ENCODE results near the gene LRRC8B. TPM values are rescaled to one million over a fixed set of nuclear protein-coding genes. Genes with fewer than 3 reads are reported as not detected.
A peak's percentile ranks its signal among the peaks of the same experiment; 100 is the strongest.

Gene LRRC8B
- total RNA-seq, 1 donor = 1.4 TPM

DNA sequence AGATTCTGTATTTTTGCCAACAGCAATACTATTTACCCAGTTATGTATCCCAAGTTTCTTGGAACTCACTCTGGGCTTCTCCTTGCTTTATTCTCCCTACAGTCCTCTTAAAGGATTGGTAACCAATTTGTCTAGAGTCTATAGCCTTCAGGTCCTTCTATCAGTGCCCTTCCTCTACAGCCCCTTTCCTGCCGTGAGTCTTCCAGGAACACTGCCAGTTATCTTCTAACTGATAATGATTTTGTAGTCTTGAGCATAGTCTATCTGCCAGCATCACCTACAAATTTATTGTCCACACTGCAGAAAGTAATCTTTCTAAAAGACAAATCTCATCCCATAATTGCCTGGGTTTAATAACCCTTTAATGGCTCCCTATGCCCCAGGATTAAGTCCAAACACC, 8.2 kb downstream of the LRRC8B start:
- H3K79me2 ChIP-seq (ENCODE audit: insufficient read depth, low read length) = no peaks in the 10 kb centered on the region
- H3K9me3 ChIP-seq (ENCODE audit: low read depth, low read length) = no peaks in the 10 kb centered on the region
- no peak overlapping the region for H3K4me2 ChIP-seq (ENCODE audit: insufficient read depth, low read length)
- no peaks in the 10 kb centered on the region for H3K27me3 ChIP-seq (ENCODE audit: insufficient read depth, low read length)
- H4K20me1 ChIP-seq (ENCODE audit: insufficient read depth, low read length) = peaks cover 2% of the 10 kb centered on the region
- no peak overlapping the region for H3K4me3 ChIP-seq (ENCODE audit: insufficient read depth, low read length)
- no peaks in the 10 kb centered on the region for H3K36me3 ChIP-seq (ENCODE audit: insufficient read depth, low read length)
- TF ChIP-seq, protein P1, sequence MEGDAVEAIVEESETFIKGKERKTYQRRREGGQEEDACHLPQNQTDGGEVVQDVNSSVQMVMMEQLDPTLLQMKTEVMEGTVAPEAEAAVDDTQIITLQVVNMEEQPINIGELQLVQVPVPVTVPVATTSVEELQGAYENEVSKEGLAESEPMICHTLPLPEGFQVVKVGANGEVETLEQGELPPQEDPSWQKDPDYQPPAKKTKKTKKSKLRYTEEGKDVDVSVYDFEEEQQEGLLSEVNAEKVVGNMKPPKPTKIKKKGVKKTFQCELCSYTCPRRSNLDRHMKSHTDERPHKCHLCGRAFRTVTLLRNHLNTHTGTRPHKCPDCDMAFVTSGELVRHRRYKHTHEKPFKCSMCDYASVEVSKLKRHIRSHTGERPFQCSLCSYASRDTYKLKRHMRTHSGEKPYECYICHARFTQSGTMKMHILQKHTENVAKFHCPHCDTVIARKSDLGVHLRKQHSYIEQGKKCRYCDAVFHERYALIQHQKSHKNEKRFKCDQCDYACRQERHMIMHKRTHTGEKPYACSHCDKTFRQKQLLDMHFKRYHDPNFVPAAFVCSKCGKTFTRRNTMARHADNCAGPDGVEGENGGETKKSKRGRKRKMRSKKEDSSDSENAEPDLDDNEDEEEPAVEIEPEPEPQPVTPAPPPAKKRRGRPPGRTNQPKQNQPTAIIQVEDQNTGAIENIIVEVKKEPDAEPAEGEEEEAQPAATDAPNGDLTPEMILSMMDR (IDR thresholded peaks at IDR 0.05; ENCODE audit: extremely low read depth, low read depth, low read length) = no peak
- no peak overlapping the region for H2AFZ ChIP-seq (ENCODE audit: low read length)
- no peak overlapping the region for H3K27ac ChIP-seq (ENCODE audit: low read depth, low read length)
- H3K4me1 ChIP-seq (ENCODE audit: insufficient read depth, low read length) = no peaks in the 10 kb centered on the region
- DNase-seq (ENCODE audit: insufficient read length, low spot score, missing footprints) = no peak

DNA sequence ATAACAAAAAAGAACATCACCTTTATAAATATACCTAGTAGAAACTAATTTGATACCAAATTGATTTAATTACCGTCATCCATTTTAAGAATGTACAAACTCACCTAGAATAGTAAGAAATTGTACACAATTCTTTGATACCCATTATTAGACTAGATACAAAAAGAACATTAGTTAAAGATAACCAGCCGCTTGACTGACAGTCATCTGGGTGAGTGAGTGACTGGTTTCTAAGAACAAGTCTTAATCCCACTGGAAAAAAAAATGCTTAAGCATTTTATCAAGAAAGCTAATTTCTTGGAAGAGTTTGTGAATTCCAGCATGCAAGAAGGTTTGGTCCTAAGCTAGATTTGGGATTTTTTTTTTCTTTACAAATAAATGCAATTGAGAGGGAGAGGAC, 10.9 kb downstream of the LRRC8B start:
- TF ChIP-seq, protein P1 (IDR thresholded peaks at IDR 0.05; ENCODE audit: extremely low read depth, low read depth, low read length) = no peak

DNA sequence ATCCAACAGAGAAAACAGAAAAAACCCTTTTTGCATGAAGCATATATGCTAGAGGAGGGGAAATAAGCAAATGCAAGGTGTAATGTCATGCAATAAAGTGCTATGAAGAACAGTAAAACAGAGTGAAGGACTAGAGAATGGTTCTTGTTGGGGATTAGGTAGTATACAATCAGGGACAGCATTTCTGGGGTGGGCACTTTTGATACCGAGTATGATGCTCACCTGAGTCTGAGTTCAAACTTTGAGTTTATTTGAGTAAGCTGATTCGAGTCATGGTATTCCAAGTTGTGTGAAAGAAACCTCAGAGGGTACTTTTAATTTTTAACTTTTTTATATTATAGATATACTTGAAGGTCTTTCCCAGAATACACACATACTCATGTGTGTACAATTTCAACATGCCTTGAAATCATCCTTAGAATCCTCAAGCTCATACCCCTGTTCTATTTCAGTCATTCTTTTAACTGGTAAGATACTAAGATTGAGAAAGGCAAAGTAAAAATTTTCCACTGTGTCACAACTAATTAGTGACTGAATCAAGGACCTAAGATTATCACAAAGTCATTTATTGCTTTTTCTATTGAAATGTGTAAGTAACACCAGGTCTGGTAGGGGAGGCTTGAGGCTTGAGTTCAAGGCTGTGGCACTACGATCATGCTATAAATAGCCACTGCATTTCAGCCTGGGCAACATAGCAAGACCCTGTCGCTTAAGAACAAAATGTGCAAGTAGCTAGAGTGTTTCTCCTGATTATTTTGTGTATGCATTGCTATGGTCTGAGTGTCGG, 12.1 kb downstream of the LRRC8B start:
- H3K36me3 ChIP-seq (ENCODE audit: insufficient read depth, low read length) = no peaks in the 10 kb centered on the region
- DNase-seq (ENCODE audit: insufficient read length, low spot score, missing footprints) = no peak
- no peak overlapping the region for H3K4me3 ChIP-seq (ENCODE audit: insufficient read depth, low read length)
- H3K27me3 ChIP-seq (ENCODE audit: insufficient read depth, low read length) = no peaks in the 10 kb centered on the region
- peaks cover 2% of the 10 kb centered on the region for H4K20me1 ChIP-seq (ENCODE audit: insufficient read depth, low read length)
- no peaks in the 10 kb centered on the region for H3K9me3 ChIP-seq (ENCODE audit: low read depth, low read length)
- H2AFZ ChIP-seq (ENCODE audit: low read length) = no peak overlapping the region
- TF ChIP-seq, protein P1 (IDR thresholded peaks at IDR 0.05; ENCODE audit: extremely low read depth, low read depth, low read length) = no peak
- no peaks in the 10 kb centered on the region for H3K4me1 ChIP-seq (ENCODE audit: insufficient read depth, low read length)
- H3K79me2 ChIP-seq (ENCODE audit: insufficient read depth, low read length) = no peaks in the 10 kb centered on the region
- H3K27ac ChIP-seq (ENCODE audit: low read depth, low read length) = no peak overlapping the region
- H3K4me2 ChIP-seq (ENCODE audit: insufficient read depth, low read length) = no peak overlapping the region

More for the DNA sequence above, 10.9 kb downstream of the LRRC8B start:
- no peak overlapping the region for H3K4me2 ChIP-seq (ENCODE audit: insufficient read depth, low read length)
- no peaks in the 10 kb centered on the region for H3K27me3 ChIP-seq (ENCODE audit: insufficient read depth, low read length)
- no peak for DNase-seq (ENCODE audit: insufficient read length, low spot score, missing footprints)
- no peaks in the 10 kb centered on the region for H3K36me3 ChIP-seq (ENCODE audit: insufficient read depth, low read length)
- H2AFZ ChIP-seq (ENCODE audit: low read length) = no peak overlapping the region
- H3K27ac ChIP-seq (ENCODE audit: low read depth, low read length) = no peak overlapping the region
- H3K4me3 ChIP-seq (ENCODE audit: insufficient read depth, low read length) = no peak overlapping the region
- peaks cover 2% of the 10 kb centered on the region for H4K20me1 ChIP-seq (ENCODE audit: insufficient read depth, low read length)
- no peaks in the 10 kb centered on the region for H3K4me1 ChIP-seq (ENCODE audit: insufficient read depth, low read length)
- no peaks in the 10 kb centered on the region for H3K79me2 ChIP-seq (ENCODE audit: insufficient read depth, low read length)
- H3K9me3 ChIP-seq (ENCODE audit: low read depth, low read length) = no peaks in the 10 kb centered on the region

DNA sequence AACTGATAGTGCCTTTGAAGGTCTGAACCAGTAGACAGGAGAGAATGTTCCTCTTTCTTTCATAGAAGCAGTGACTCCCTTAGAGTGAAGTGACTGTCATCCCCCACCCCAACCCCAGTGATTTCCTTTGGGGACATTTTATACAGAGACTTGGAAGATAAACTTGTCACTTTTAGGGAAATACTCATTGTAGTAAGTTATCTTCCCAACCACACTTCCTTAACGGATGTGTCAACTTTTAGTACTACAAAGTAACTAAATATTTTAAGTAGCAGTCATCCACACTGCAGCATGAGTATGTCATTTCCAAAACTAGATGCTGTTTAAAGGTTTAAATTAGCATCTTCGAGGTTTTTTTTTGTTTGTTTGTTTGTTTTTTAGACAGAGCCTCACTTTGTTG, 13.7 kb downstream of the LRRC8B start:
- no peaks in the 10 kb centered on the region for H3K27me3 ChIP-seq (ENCODE audit: insufficient read depth, low read length)
- peaks cover 2% of the 10 kb centered on the region for H4K20me1 ChIP-seq (ENCODE audit: insufficient read depth, low read length)
- no peak overlapping the region for H3K4me3 ChIP-seq (ENCODE audit: insufficient read depth, low read length)
- H3K4me1 ChIP-seq (ENCODE audit: insufficient read depth, low read length) = no peaks in the 10 kb centered on the region
- H3K27ac ChIP-seq (ENCODE audit: low read depth, low read length) = no peak overlapping the region
- TF ChIP-seq, protein P1 (IDR thresholded peaks at IDR 0.05; ENCODE audit: extremely low read depth, low read depth, low read length) = no peak
- peak; percentile 82 for DNase-seq (ENCODE audit: insufficient read length, low spot score, missing footprints)
- H3K36me3 ChIP-seq (ENCODE audit: insufficient read depth, low read length) = no peaks in the 10 kb centered on the region
- no peaks in the 10 kb centered on the region for H3K79me2 ChIP-seq (ENCODE audit: insufficient read depth, low read length)
- no peaks in the 10 kb centered on the region for H3K9me3 ChIP-seq (ENCODE audit: low read depth, low read length)
- H2AFZ ChIP-seq (ENCODE audit: low read length) = no peak overlapping the region
- no peak overlapping the region for H3K4me2 ChIP-seq (ENCODE audit: insufficient read depth, low read length)
